HG02623 (cell line): Measurements from ENCODE around the gene SAT1.
A peak's percentile ranks its signal among the peaks of the same experiment; 100 is the strongest.

ENCODE experiments used
- ATAC-seq: cut with Tn5 transposase; IDR thresholded peaks from one replicate; pipeline ENCODE4 v1.9.1; 2021; ENCODE audit warnings: moderate library complexity; ENCODE audit not compliant: unreplicated experiment

SAT1 gene

DNA sequence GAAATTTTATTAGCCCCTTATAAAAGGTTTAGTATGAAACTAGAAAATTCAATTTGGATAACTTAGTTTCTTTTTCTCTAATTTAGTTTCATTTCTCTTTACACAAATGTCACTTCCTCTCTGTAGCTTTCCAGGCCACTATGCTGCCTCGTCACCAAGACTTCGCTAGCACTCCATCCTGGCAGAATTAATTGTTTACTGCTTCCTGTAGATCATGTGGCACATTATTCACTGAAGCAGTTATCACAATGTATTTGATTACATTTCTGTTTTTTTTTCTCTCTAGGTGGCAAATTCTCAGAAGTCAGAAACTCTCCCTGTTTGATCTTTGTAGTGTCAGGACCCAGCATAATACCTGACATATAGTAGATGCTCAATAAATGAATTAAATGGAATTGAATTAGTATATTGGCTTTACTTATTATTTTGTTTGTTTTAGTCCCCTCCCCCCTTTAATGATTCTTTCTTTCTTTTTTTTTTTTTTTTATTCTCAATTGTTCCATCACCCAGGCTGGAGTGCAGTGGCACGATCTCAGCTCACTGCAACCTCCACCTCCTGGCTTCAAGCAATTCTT lies 9.3 kb upstream of the SAT1 start:
- peak; percentile 83 for ATAC-seq

DNA sequence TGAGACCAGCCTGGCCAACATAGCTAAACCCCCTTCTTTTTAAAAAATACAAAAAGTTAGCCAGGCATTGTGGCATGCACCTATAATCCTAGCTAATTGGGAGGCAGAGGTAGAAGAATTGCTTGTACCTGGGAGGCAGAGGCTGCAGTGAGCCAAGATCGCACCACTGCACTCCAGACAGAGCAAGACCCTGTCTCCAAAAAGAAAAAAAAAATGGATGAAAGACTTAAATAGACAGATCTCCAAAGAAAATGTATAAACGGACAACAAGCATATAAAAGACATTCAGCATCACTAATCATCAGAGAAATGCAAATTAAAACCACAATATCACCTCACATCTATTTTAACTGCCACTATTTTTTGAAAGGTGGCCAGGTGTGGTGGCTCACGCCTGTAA lies 6.6 kb upstream of the SAT1 start:
- ATAC-seq = no peak

DNA sequence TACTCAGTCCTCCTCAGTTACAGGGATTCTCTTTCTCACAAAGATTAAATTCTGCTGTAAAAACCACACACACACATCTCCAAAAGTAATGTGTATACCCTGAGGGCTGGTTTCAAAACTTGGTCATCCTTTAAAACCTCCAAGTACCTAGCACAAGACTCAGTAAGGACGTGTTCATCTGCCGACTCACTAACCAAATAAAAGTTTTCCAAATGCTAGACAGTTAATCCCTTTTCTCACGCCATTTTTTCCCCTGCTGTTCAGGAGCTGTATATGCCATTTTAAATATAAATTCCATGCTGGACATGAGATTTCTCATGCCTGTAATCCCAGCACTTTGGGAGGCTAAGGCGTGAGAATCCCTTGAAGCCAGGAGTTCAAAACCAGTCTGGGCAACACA lies 3.9 kb upstream of the SAT1 start:
- no peak for ATAC-seq

DNA sequence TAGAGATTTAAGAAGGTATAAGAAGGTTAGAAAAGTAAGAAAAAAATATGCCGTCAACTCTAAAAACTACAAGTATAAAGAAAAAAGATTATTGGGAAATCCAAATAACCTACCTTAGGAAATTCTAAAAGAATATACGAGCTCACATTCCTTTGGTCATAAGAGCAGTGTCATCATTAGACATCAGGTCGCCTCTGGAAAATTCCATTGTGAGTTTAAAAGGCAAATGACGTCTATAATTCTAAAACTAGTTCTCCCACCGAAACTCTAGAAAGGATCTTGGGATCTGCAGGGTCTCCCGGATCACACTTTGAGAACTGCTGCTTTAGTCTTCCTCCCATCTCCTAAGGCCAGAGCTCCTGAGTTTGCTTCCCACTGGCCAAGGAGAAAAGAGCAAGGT lies 518 bp upstream of the SAT1 start:
- no peak for ATAC-seq

DNA sequence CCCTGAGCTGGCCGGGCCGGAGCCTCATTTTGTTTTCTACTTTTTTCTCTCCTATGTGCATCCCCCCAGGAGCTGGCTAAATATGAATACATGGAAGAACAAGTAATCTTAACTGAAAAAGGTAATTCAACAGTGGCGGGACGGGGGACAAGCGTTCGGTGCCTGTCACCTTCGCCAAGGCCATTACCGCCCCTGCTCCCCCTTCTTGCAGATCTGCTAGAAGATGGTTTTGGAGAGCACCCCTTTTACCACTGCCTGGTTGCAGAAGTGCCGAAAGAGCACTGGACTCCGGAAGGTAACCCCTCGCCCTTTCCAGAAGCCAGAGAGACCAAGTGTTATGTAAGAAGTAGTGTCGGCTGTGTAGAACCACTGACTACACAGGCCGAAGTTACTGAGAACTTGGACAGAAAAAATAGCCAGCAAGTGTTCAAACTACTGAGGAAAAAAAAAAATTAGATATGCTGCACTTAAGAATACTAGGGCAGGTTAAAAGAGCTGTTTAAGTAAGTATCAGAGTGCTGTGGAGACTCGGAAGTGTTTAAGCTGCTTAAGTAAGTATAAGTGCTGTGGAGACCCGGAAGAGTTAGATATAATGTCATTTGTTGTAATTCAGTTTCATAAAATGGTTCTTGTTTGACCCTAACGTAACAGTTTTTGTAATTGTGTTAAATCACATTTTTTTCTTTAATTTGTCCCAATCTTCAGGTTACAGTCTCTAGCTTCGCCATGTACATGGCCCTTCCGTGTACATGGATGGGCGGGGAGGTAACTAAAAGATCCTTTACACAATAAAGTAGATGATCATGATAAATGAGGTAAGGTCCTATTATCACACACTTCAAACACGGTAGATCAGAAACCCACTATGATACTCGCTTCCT lies 856 bp downstream of the SAT1 start:
- ATAC-seq = no peak

DNA sequence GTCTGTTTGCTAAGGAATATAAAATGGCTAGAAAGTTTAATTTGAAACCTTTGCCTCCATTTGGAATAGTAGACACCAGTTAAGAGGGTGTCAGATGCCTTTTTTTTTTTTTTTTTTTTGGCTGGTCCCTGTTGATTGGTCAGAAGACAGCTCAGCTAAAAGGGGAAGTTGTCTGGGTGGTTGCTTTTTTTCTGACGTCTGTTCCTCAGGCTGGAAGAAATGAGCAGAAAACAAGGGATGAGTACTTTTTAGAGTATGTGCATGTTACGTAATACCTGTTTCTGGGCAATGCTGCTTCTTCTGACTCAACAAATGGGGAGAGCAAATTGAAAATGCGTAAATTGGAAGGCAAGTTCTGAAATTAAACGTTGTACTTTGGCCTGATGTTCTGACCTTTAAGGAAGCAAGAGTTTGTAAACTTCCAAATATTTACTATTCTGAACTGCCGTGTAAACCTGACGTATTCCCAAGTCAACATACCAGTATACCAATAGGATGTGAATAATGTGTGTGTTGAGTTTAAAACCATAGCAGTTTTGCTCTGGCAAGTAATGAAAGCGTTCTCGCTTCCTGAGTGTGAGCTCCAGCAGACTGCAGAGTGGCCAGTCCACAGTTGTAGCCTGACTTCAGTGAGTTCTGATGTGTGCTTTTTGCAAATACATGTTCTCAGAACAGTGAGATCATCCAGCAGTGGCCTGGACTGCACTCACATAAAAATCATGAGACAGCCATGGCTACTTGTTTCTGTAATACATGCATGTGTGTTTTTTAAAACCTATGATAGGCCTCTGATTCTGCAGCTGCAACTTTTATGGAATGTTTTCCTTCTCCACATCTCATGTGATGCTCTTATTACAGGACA lies 1.7 kb downstream of the SAT1 start:
- ATAC-seq = no peak

- ATAC-seq = no peak
These were observed 2.6 kb downstream of the SAT1 start for GRCh38 chrX:23785580-23785979.

- ATAC-seq = no peak
These were observed 3.4 kb downstream of the SAT1 start for GRCh38 chrX:23786268-23786815.

GRCh38 chrX:23787745-23788118 lies 4.8 kb downstream of the SAT1 start:
- ATAC-seq = no peak

GRCh38 chrX:23788521-23788920 lies 5.5 kb downstream of the SAT1 start:
- ATAC-seq = no peak

- ATAC-seq = no peak
These were observed 6.0 kb downstream of the SAT1 start for GRCh38 chrX:23788946-23789345.

GRCh38 chrX:23789386-23790154 lies 6.6 kb downstream of the SAT1 start:
- no peak for ATAC-seq

- no peak for ATAC-seq
These were observed 7.2 kb downstream of the SAT1 start for GRCh38 chrX:23790155-23790497.

DNA sequence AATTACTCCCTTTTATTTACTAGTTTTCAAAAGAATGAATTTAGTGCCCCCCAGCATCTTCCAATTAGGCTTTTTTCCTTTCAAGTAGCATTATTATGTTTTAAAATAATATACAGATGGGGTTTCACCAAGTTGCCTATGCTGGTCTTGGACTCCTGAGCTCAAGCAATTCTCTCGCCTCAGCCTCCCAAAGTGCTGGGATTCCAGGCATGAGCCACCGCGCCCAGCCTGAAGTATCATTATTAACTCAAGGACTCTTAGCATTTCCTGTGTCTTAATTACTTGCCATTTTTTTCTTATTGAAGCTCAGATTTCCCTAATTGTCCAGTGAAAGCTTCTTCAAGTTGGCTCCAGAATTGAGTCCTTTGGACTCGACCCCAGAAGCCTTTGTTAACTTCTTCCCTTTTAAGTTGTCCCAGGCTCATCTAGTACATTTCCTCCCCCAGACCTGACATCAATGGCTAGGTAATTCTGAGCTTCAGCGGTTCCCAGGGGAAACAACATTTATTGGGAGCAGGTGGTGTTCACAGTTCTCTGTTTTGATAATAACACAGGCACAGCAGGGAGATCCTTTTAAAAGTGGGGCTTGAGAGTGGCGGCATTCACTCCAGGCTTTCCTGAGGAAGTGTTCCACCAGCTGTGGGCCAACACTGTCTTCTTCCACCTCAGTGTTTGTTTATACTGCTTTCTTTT lies 10.0 kb downstream of the SAT1 start:
- ATAC-seq = no peak

- no peak for ATAC-seq
These were observed 12.2 kb downstream of the SAT1 start for GRCh38 chrX:23795221-23795620.

DNA sequence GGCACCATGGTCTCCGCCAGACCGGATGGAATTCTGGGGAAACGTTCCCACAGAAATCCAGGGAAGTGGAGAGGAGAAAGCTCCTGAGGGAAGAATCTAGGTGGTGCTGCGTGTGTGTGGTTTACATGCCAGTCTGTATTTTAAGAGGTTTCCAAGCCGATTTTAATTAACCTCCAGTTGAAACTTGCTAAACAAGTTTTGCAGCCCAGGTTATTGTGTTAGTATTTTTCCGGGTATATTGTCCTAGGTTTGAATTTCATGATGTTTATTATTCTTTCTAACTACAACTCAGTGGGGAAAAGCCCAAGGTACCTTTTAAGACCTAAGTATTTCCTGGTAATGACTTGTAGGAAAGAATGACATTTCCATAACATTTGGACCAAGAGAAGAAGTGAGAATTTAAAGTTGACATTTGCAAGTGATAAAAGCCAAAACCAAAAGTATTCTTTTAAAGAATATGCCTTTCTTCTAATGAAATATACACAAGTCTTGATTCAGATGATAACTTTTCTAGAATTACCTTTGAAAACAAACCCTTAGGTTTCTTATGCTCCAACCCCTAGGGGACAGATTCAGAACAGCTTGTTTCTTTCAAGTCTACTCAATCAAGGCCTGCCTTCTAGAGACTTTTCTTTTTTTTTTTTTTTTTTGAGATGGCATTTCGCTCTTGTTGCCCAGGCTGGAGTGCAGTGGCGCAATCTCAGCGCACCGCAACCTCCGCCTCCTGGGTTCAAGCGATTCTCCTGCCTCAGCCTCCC lies 14.6 kb downstream of the SAT1 start:
- ATAC-seq = no peak

- ATAC-seq = no peak
These were observed 16.6 kb downstream of the SAT1 start for GRCh38 chrX:23799469-23800065.

DNA sequence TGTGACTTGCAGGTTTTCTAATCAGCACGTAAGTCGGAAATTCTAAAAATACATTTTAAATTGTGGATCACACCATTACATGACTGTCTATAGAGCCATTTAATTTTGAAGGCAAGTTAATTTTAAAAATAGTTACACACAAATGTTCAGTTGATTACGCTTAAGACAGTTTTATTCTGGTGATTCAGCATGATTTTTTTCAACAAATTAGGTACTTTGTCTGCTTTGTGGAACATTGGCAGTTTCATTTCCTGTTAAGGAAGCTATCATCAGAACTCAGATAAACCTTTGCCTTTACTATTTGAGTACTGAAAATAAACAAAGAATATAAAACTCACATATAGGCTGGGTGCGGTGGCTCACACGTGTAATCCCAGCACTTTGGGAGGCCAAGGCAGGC lies 19.5 kb downstream of the SAT1 start:
- ATAC-seq = no peak

- no peak for ATAC-seq
These were observed 21.0 kb downstream of the SAT1 start for GRCh38 chrX:23803931-23804381.
